ENCODE data around the gene RHCG. TPM values are rescaled to one million over a fixed set of nuclear protein-coding genes. Genes with fewer than 3 reads are reported as not detected.

RHCG gene
- total and polyA plus RNA-seq, 2 of the 13 experiments (the other 11 are each of a cell fraction or from before 2014, with no cell fraction given): not detected

- TF ChIP-seq, protein P1, sequence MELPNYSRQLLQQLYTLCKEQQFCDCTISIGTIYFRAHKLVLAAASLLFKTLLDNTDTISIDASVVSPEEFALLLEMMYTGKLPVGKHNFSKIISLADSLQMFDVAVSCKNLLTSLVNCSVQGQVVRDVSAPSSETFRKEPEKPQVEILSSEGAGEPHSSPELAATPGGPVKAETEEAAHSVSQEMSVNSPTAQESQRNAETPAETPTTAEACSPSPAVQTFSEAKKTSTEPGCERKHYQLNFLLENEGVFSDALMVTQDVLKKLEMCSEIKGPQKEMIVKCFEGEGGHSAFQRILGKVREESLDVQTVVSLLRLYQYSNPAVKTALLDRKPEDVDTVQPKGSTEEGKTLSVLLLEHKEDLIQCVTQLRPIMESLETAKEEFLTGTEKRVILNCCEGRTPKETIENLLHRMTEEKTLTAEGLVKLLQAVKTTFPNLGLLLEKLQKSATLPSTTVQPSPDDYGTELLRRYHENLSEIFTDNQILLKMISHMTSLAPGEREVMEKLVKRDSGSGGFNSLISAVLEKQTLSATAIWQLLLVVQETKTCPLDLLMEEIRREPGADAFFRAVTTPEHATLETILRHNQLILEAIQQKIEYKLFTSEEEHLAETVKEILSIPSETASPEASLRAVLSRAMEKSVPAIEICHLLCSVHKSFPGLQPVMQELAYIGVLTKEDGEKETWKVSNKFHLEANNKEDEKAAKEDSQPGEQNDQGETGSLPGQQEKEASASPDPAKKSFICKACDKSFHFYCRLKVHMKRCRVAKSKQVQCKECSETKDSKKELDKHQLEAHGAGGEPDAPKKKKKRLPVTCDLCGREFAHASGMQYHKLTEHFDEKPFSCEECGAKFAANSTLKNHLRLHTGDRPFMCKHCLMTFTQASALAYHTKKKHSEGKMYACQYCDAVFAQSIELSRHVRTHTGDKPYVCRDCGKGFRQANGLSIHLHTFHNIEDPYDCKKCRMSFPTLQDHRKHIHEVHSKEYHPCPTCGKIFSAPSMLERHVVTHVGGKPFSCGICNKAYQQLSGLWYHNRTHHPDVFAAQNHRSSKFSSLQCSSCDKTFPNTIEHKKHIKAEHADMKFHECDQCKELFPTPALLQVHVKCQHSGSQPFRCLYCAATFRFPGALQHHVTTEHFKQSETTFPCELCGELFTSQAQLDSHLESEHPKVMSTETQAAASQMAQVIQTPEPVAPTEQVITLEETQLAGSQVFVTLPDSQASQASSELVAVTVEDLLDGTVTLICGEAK (IDR thresholded peaks at IDR 0.05): no peak
- TF ChIP-seq, protein P1 (CRISPR knock-in tag; IDR thresholded peaks at IDR 0.05): no peak; the same call in 1 of the 2 replicates
- TF ChIP-seq ZNF670 (CRISPR knock-in tag; IDR thresholded peaks at IDR 0.05; ENCODE audit: borderline replicate concordance) (no peak), KDM5A (IDR thresholded peaks at IDR 0.05; ENCODE audit: borderline replicate concordance, low read length) (no peak), SETDB1 (CRISPR knock-in tag; IDR thresholded peaks at IDR 0.05; ENCODE audit: borderline replicate concordance) (no peak), ZSCAN21 (CRISPR knock-in tag; IDR thresholded peaks at IDR 0.05; ENCODE audit: borderline replicate concordance) (peak; percentile 58; the same call in 1 of the 2 replicates), MEIS2 (CRISPR knock-in tag; IDR thresholded peaks at IDR 0.05) (no peak), ZNF354B (CRISPR knock-in tag; IDR thresholded peaks at IDR 0.05) (no peak), THAP9 (CRISPR knock-in tag; IDR thresholded peaks at IDR 0.05; ENCODE audit: borderline replicate concordance) (no peak), ATF1 (CRISPR knock-in tag; IDR thresholded peaks at IDR 0.05) (no peak), ZEB1 (IDR thresholded peaks at IDR 0.05; ENCODE audit: insufficient replicate concordance, low read depth) (no peak), KDM1A (CRISPR knock-in tag; IDR thresholded peaks at IDR 0.05) (no peak), ATF7-NPFF (CRISPR knock-in tag; IDR thresholded peaks at IDR 0.05; ENCODE audit: low read depth) (no peak), TBP (CRISPR knock-in tag; IDR thresholded peaks at IDR 0.05) (no peak), HNRNPK (IDR thresholded peaks at IDR 0.05; ENCODE audit: low read depth, low read length, poor library complexity, severe bottlenecking) (no peak), ZNF672 (CRISPR knock-in tag; IDR thresholded peaks at IDR 0.05) (no peak)
- TF ChIP-seq, protein P2, sequence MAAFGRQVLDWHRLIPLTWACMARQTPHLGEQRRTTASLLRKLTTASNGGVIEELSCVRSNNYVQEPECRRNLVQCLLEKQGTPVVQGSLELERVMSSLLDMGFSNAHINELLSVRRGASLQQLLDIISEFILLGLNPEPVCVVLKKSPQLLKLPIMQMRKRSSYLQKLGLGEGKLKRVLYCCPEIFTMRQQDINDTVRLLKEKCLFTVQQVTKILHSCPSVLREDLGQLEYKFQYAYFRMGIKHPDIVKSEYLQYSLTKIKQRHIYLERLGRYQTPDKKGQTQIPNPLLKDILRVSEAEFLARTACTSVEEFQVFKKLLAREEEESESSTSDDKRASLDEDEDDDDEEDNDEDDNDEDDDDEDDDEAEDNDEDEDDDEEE (CRISPR knock-in tag; IDR thresholded peaks at IDR 0.05): no peak
Measured at GRCh38 chr15:89459271-89460038, 36.9 kb downstream of the RHCG start (continued).
